ENCODE results near the gene CASTOR1. TPM values are rescaled to one million over a fixed set of nuclear protein-coding genes. Genes with fewer than 3 reads are reported as not detected.
A peak's percentile ranks its signal among the peaks of the same experiment; 100 is the strongest.

CASTOR1 gene
- total RNA-seq, 1 donor: 5.8 TPM

DNA sequence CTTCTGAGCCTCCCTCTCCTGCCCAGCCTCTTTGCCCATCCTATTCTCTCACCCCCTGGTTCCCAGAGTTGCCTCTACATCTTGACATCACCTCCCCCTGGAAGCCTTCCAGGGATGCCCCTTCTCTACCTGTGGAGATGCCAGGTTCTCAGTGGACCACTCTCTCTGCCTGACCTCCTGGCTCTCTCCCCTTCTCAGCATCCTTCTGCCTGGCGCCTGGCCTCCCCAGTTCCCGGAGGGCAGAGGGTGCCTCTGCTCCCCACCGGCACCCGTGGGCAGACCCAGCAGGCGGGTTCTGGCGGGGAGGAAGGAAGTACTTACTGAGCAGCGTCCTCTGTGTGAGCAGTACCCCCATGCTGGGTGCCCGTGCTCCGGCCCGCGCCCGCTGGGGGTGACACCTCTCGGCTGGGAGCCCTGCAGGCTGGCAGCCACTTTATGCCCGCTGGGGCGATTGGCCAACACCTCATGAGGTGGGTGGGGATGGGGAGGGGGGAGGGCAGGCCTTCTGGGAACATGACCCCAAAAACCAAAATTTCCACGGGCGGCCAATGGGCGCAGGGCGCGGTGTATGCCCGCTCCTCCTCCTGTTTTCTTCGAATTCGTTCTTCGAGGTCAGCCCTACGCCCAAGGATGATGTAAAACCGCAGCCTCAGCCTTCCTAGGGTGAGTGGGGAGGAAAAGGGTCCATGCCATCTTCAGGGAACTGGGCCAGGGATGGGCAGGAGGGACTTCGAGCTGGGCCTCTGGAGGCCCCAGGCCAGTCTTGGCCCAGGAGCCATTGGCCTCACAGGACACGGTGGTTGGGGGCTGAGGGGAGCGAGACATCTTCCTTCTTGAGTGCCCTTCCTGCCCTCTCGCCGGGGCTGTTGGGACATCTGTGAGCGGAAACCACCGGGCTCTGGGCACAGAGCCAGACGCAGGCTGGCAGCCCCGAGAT, 22.6 kb downstream of the CASTOR1 start, which contains the start of gene OSM:
Gene OSM (minus strand): TSS at position 407 of the 937 bp plus-strand sequence. CDS start 52 bp downstream, at position 355.
- no peak for TF ChIP-seq CTCF (IDR thresholded peaks at IDR 0.05; ENCODE audit: extremely low read depth, low read depth, low read length)
- H3K9me3 ChIP-seq (ENCODE audit: low read depth, low read length): no peaks in the 10 kb centered on the region
- peaks cover 16% of the 10 kb centered on the region for H3K4me1 ChIP-seq (ENCODE audit: insufficient read depth, low read length)
- no peaks in the 10 kb centered on the region for H3K27me3 ChIP-seq (ENCODE audit: insufficient read depth, low read length)
- no peak within 1 kb of the TSS for H3K4me3 ChIP-seq (ENCODE audit: insufficient read depth, low read length)
- no peaks in the 10 kb centered on the region for H3K36me3 ChIP-seq (ENCODE audit: insufficient read depth, low read length)
- H2AFZ ChIP-seq (ENCODE audit: low read length): no peak within 1 kb of the TSS
- H4K20me1 ChIP-seq (ENCODE audit: insufficient read depth, low read length): no peaks in the 10 kb centered on the region
- no peak within 1 kb of the TSS for H3K27ac ChIP-seq (ENCODE audit: low read depth, low read length)
- H3K79me2 ChIP-seq (ENCODE audit: insufficient read depth, low read length): no peaks in the 10 kb centered on the region
- peak; percentile 91 for DNase-seq (ENCODE audit: insufficient read length, low spot score, missing footprints)
- H3K4me2 ChIP-seq (ENCODE audit: insufficient read depth, low read length): no peak within 1 kb of the TSS

DNA sequence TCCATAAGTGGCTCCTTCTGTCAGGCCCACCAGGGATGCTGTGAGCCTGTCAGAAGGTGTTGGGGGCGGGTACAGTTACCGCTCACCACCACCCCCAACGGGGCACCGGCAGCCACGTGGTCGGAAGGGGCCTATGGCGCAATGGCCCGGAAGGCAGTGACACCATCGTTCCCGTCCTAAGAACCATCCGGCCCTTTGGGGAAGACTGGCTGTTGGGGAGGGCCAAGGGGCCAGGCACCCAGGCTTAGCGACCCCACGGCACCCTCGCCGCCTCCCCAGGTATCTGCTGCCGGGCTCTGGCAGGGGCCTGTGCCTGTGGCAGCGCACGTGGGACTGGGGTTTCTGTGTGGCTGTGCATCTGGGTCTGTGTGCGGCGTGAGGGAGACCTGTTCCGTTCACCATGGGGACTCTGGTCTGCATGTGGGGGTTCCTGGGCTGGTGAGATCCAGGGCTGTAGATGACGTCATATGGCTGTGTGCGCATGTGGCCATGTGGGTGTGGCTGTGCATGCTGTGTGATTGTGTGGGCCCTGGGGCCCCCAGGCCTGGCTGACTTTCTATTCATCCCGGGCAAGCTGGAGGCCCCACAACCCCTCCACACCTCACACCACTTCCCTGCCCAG, 23.4 kb downstream of the CASTOR1 start:
- H3K79me2 ChIP-seq (ENCODE audit: insufficient read depth, low read length): no peaks in the 10 kb centered on the region
- H3K36me3 ChIP-seq (ENCODE audit: insufficient read depth, low read length): no peaks in the 10 kb centered on the region
- H2AFZ ChIP-seq (ENCODE audit: low read length): no peak overlapping the region
- H3K27ac ChIP-seq (ENCODE audit: low read depth, low read length): no peak overlapping the region
- H3K4me3 ChIP-seq (ENCODE audit: insufficient read depth, low read length): no peak overlapping the region
- H4K20me1 ChIP-seq (ENCODE audit: insufficient read depth, low read length): no peaks in the 10 kb centered on the region
- H3K9me3 ChIP-seq (ENCODE audit: low read depth, low read length): no peaks in the 10 kb centered on the region
- H3K4me1 ChIP-seq (ENCODE audit: insufficient read depth, low read length): peaks cover 11% of the 10 kb centered on the region
- no peaks in the 10 kb centered on the region for H3K27me3 ChIP-seq (ENCODE audit: insufficient read depth, low read length)
- no peak for TF ChIP-seq CTCF (IDR thresholded peaks at IDR 0.05; ENCODE audit: extremely low read depth, low read depth, low read length)
- no peak overlapping the region for H3K4me2 ChIP-seq (ENCODE audit: insufficient read depth, low read length)
- peak; percentile 34 for DNase-seq (ENCODE audit: insufficient read length, low spot score, missing footprints)

DNA sequence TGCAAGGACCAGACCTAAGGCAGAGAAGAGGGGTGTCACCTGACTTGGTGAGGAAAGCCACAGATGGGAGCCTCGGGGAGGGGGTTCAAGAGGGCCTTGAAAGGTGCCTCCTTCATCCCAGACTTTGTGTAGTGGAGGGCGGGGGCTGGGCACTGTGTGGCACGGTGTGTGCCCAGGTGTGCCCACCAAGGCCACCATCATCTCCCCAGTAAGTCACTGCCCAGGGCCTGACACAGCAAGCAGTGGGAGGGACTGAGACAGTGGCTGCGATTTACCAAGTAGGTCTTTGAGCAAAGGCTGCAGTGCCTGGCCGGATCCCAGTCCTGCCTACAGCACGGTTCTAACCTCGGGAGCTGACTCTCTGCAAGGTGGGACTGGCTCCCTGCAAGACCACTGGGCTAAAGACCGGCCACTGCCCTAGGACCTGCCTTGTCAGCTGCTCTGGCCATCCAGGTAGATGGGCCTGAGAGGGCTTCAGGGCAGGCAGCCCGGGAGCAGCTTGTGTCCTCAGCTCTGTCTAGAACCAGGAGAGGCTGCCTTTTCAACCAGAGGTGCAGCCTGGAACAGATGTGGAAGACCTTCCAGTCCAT, 24.1 kb downstream of the CASTOR1 start:
- H3K9me3 ChIP-seq (ENCODE audit: low read depth, low read length): no peaks in the 10 kb centered on the region
- H3K4me1 ChIP-seq (ENCODE audit: insufficient read depth, low read length): peaks cover 7% of the 10 kb centered on the region
- H4K20me1 ChIP-seq (ENCODE audit: insufficient read depth, low read length): no peaks in the 10 kb centered on the region
- DNase-seq (ENCODE audit: insufficient read length, low spot score, missing footprints): peak; percentile 78
- no peak overlapping the region for H3K27ac ChIP-seq (ENCODE audit: low read depth, low read length)
- no peak overlapping the region for H3K4me2 ChIP-seq (ENCODE audit: insufficient read depth, low read length)
- H3K4me3 ChIP-seq (ENCODE audit: insufficient read depth, low read length): no peak overlapping the region
- H3K36me3 ChIP-seq (ENCODE audit: insufficient read depth, low read length): no peaks in the 10 kb centered on the region
- no peaks in the 10 kb centered on the region for H3K79me2 ChIP-seq (ENCODE audit: insufficient read depth, low read length)
- no peak for TF ChIP-seq CTCF (IDR thresholded peaks at IDR 0.05; ENCODE audit: extremely low read depth, low read depth, low read length)
- H3K27me3 ChIP-seq (ENCODE audit: insufficient read depth, low read length): no peaks in the 10 kb centered on the region
- H2AFZ ChIP-seq (ENCODE audit: low read length): no peak overlapping the region
